Large intestine (tissue), 3 donors: Measurements from ENCODE around the gene MYPN. TPM values are rescaled to one million over a fixed set of nuclear protein-coding genes. Genes with fewer than 3 reads are reported as not detected.

ENCODE experiments used
- DNase-seq, 2 donors: peaks; one replicate each; pipeline versions ENCODE4 v3.0.0 to v3.0.0-alpha.2; 2013
- H3K27ac ChIP-seq: one replicate; pipeline ENCODE4 v1.5.1; 2013; ENCODE audit warnings: low read length
- H3K27me3 ChIP-seq: 2 replicates; pipeline ENCODE4 v1.6.1; 2013; ENCODE audit warnings: low read length; ENCODE audit not compliant: control insufficient read depth, insufficient read depth
- H3K36me3 ChIP-seq: 2 replicates; pipeline ENCODE4 v1.6.1; 2013; ENCODE audit warnings: low read length; ENCODE audit not compliant: control insufficient read depth, insufficient read depth
- H3K4me1 ChIP-seq: one replicate; pipeline ENCODE4 v1.6.1; 2013; ENCODE audit warnings: low read length; ENCODE audit not compliant: control insufficient read depth, insufficient read depth
- H3K4me3 ChIP-seq: one replicate; pipeline ENCODE4 v1.5.1; 2013; ENCODE audit warnings: low read length
- H3K9me3 ChIP-seq: one replicate; pipeline ENCODE4 v1.6.1; 2013; ENCODE audit warnings: mild to moderate bottlenecking, low read depth, low read length, moderate library complexity; ENCODE audit not compliant: control insufficient read depth
- WGBS: methylation state at CpG from one replicate; pipeline ENCODE4 v1.1.5; 2013; ENCODE audit warnings: low lambda C conversion rate; ENCODE audit not compliant: insufficient coverage; 5-methylcytosine and 5-hydroxymethylcytosine counted together
- polyA plus RNA-seq: library from polyadenylated mRNA; unstranded; fragments of 120-200 nt; gene quantifications from one replicate; pipeline ENCODE4 v1.2.1, GENCODE V29; 2013

The MYPN gene
- polyA plus RNA-seq, 1 donor, result 0.16 TPM

- H3K36me3 ChIP-seq, result no peaks in the 10 kb centered on the region
- H3K27me3 ChIP-seq, result no peaks in the 10 kb centered on the region
- whole genome bisulfite sequencing, result 88% methylated on average over 4 of the region's 5 CpGs
- no peak overlapping the region for H3K27ac ChIP-seq
- DNase-seq, result no peak
- H3K4me3 ChIP-seq, result no peak overlapping the region
- H3K4me1 ChIP-seq, result no peaks in the 10 kb centered on the region
- no peaks in the 10 kb centered on the region for H3K9me3 ChIP-seq
Observed at GRCh38 chr10:68080853-68081431, 28.3 kb upstream of the MYPN start.

- H3K36me3 ChIP-seq, result no peaks in the 10 kb centered on the region
- WGBS, result no CpG with 5 or more reads among the region's 6 CpGs
- H3K4me3 ChIP-seq, result no peak overlapping the region
- H3K9me3 ChIP-seq, result no peaks in the 10 kb centered on the region
- no peaks in the 10 kb centered on the region for H3K27me3 ChIP-seq
- H3K27ac ChIP-seq, result no peak overlapping the region
- H3K4me1 ChIP-seq, result no peaks in the 10 kb centered on the region
- DNase-seq, result no peak
Observed at GRCh38 chr10:68081916-68082315, 27.4 kb upstream of the MYPN start.

GRCh38 chr10:68082872-68083271 lies 26.4 kb upstream of the MYPN start:
- WGBS, result 60% methylated on average over 1 of the region's 1 CpG
- no peak overlapping the region for H3K27ac ChIP-seq
- no peaks in the 10 kb centered on the region for H3K9me3 ChIP-seq
- DNase-seq, result no peak
- H3K36me3 ChIP-seq, result no peaks in the 10 kb centered on the region
- no peaks in the 10 kb centered on the region for H3K4me1 ChIP-seq
- H3K4me3 ChIP-seq, result no peak overlapping the region
- H3K27me3 ChIP-seq, result peaks cover 2% of the 10 kb centered on the region

- no CpG with 5 or more reads among the region's 1 CpG for WGBS
- Histone ChIP-seq H3K27me3 (peaks cover 2% of the 10 kb centered on the region), H3K4me1 (no peaks in the 10 kb centered on the region)
Observed at GRCh38 chr10:68083953-68084352, 25.3 kb upstream of the MYPN start.

GRCh38 chr10:68084469-68084868 lies 24.8 kb upstream of the MYPN start:
- no peak overlapping the region for H3K27ac ChIP-seq
- H3K4me3 ChIP-seq, result no peak overlapping the region
- no CpG with 5 or more reads among the region's 4 CpGs for WGBS
- no peaks in the 10 kb centered on the region for H3K9me3 ChIP-seq
- peaks cover 2% of the 10 kb centered on the region for H3K27me3 ChIP-seq
- H3K36me3 ChIP-seq, result no peaks in the 10 kb centered on the region
- no peak for DNase-seq
- H3K4me1 ChIP-seq, result no peaks in the 10 kb centered on the region

More at GRCh38 chr10:68083953-68084352, 25.3 kb upstream of the MYPN start:
- Histone ChIP-seq H3K4me3 (no peak overlapping the region), H3K9me3 (no peaks in the 10 kb centered on the region), H3K36me3 (no peaks in the 10 kb centered on the region), H3K27ac (no peak overlapping the region)
- DNase-seq, result no peak

GRCh38 chr10:68086011-68086410 lies 23.3 kb upstream of the MYPN start:
- peaks cover 2% of the 10 kb centered on the region for H3K27me3 ChIP-seq
- DNase-seq, result no peak
- no peak overlapping the region for H3K27ac ChIP-seq
- no peaks in the 10 kb centered on the region for H3K36me3 ChIP-seq
- H3K9me3 ChIP-seq, result no peaks in the 10 kb centered on the region
- no peaks in the 10 kb centered on the region for H3K4me1 ChIP-seq
- H3K4me3 ChIP-seq, result no peak overlapping the region
- WGBS, result 64% methylated on average over 2 of the region's 2 CpGs

- WGBS, result 69% methylated on average over 7 of the region's 7 CpGs
- Histone ChIP-seq H3K27ac (no peak overlapping the region), H3K36me3 (no peaks in the 10 kb centered on the region), H3K9me3 (no peaks in the 10 kb centered on the region), H3K27me3 (peaks cover 2% of the 10 kb centered on the region), H3K4me1 (no peaks in the 10 kb centered on the region), H3K4me3 (no peak overlapping the region)
- DNase-seq, result no peak
Observed at GRCh38 chr10:68086910-68087684, 22.2 kb upstream of the MYPN start.

GRCh38 chr10:68087685-68088401 lies 21.4 kb upstream of the MYPN start:
- DNase-seq, result no peak
- no CpG with 5 or more reads among the region's 2 CpGs for WGBS

GRCh38 chr10:68088740-68089139 lies 20.5 kb upstream of the MYPN start:
- Histone ChIP-seq H3K4me3 (no peak overlapping the region), H3K27ac (no peak overlapping the region), H3K27me3 (peaks cover 2% of the 10 kb centered on the region), H3K36me3 (no peaks in the 10 kb centered on the region), H3K9me3 (no peaks in the 10 kb centered on the region), H3K4me1 (no peaks in the 10 kb centered on the region)
- no peak for DNase-seq
- 100% methylated on average over 1 of the region's 4 CpGs for WGBS

More at GRCh38 chr10:68087685-68088401, 21.4 kb upstream of the MYPN start:
- no peaks in the 10 kb centered on the region for H3K9me3 ChIP-seq
- H3K4me1 ChIP-seq, result no peaks in the 10 kb centered on the region
- peaks cover 2% of the 10 kb centered on the region for H3K27me3 ChIP-seq
- no peaks in the 10 kb centered on the region for H3K36me3 ChIP-seq
- H3K4me3 ChIP-seq, result no peak overlapping the region
- H3K27ac ChIP-seq, result no peak overlapping the region

- WGBS, result 100% methylated on average over 3 of the region's 4 CpGs
- Histone ChIP-seq H3K9me3 (no peaks in the 10 kb centered on the region), H3K4me3 (no peak overlapping the region), H3K27me3 (peaks cover 2% of the 10 kb centered on the region), H3K4me1 (no peaks in the 10 kb centered on the region), H3K36me3 (no peaks in the 10 kb centered on the region), H3K27ac (no peak overlapping the region)
- no peak for DNase-seq
Observed at GRCh38 chr10:68090586-68090985, 18.7 kb upstream of the MYPN start.
